Liver (tissue), 3 donors: ENCODE results near the gene DSCAM.

Experiments used
- CTCF ChIP-seq: fragments of 150-350 bp; IDR thresholded peaks from 2 replicates; pipeline ENCODE4 v1.5.1; 2017; ENCODE audit warnings: improper control_type of control experiment, low read depth, low read length; ENCODE audit not compliant: missing input control
- MAX ChIP-seq: IDR thresholded peaks from 2 replicates; pipeline ENCODE4 v1.6.1; 2016; ENCODE audit warnings: antibody characterized with exemption
- RAD21 ChIP-seq, 2 donors: IDR thresholded peaks; 2 replicates each; pipeline ENCODE4 v1.6.1; 2016; ENCODE audit warnings: antibody characterized with exemption in 2 of 2, mild to moderate bottlenecking in 2 of 2
- RXRA ChIP-seq, 2 donors: IDR thresholded peaks; 2 replicates each; pipeline ENCODE4 v1.6.1; 2017 to 2018; ENCODE audit warnings: antibody characterized with exemption in 2 of 2, mild to moderate bottlenecking in 1 of 2
- TF ChIP-seq, protein P1 (sequence below): IDR thresholded peaks from 2 replicates; pipeline ENCODE4 v1.6.1; 2016; ENCODE audit warnings: antibody characterized with exemption
- donor health status: healthy.
- donor health status: healthy.

- TF ChIP-seq CTCF (no peak), RAD21 (IDR thresholded peaks at IDR 0.05) (no peak), MAX (no peak), RXRA (IDR thresholded peaks at IDR 0.05) (no peak)
- TF ChIP-seq, protein P1, sequence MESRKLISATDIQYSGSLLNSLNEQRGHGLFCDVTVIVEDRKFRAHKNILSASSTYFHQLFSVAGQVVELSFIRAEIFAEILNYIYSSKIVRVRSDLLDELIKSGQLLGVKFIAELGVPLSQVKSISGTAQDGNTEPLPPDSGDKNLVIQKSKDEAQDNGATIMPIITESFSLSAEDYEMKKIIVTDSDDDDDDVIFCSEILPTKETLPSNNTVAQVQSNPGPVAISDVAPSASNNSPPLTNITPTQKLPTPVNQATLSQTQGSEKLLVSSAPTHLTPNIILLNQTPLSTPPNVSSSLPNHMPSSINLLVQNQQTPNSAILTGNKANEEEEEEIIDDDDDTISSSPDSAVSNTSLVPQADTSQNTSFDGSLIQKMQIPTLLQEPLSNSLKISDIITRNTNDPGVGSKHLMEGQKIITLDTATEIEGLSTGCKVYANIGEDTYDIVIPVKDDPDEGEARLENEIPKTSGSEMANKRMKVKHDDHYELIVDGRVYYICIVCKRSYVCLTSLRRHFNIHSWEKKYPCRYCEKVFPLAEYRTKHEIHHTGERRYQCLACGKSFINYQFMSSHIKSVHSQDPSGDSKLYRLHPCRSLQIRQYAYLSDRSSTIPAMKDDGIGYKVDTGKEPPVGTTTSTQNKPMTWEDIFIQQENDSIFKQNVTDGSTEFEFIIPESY, result no peak
Observed at GRCh38 chr21:40381111-40381510, 465.8 kb downstream of the DSCAM start.
